Activated CD8-positive, alpha-beta memory T cell treated with anti-CD3 and anti-CD28 coated beads for 24 hours (primary cell): ENCODE measurements around the gene SH3PXD2A.
A peak's percentile ranks its signal among the peaks of the same experiment; 100 is the strongest.

Source experiments
- DNase-seq: peaks from one replicate; pipeline ENCODE4 v3.0.0-alpha.2; 2020

The SH3PXD2A gene

GRCh38 chr10:103573205-103573487 is 282.2 kb downstream of the SH3PXD2A start:
- no peak for DNase-seq

- no peak for DNase-seq
Observed at GRCh38 chr10:103572347-103573204, 282.8 kb downstream of the SH3PXD2A start.

GRCh38 chr10:103571656-103571975 is 283.8 kb downstream of the SH3PXD2A start:
- DNase-seq = no peak

- DNase-seq = no peak
Observed at GRCh38 chr10:103570844-103571655, 284.3 kb downstream of the SH3PXD2A start.

- no peak for DNase-seq
Observed at GRCh38 chr10:103569896-103570295, 285.5 kb downstream of the SH3PXD2A start.

- DNase-seq = no peak
Observed at GRCh38 chr10:103568505-103568904, 286.9 kb downstream of the SH3PXD2A start.

- DNase-seq = no peak
Observed at GRCh38 chr10:103566536-103566935, 288.8 kb downstream of the SH3PXD2A start.

GRCh38 chr10:103564776-103565520 is 290.4 kb downstream of the SH3PXD2A start:
- DNase-seq = peak; percentile 73

GRCh38 chr10:103564116-103564501 is 291.3 kb downstream of the SH3PXD2A start:
- DNase-seq = no peak

- DNase-seq = no peak
Observed at GRCh38 chr10:103563231-103564115, 291.9 kb downstream of the SH3PXD2A start.

- no peak for DNase-seq
Observed at GRCh38 chr10:103562383-103562782, 293.0 kb downstream of the SH3PXD2A start.

- no peak for DNase-seq
Observed at GRCh38 chr10:103560886-103561285, 294.5 kb downstream of the SH3PXD2A start.

GRCh38 chr10:103559776-103560175 is 295.6 kb downstream of the SH3PXD2A start:
- DNase-seq = no peak

- DNase-seq = no peak
Observed at GRCh38 chr10:103558911-103559310, 296.5 kb downstream of the SH3PXD2A start.

GRCh38 chr10:103557455-103557854 is 297.9 kb downstream of the SH3PXD2A start:
- DNase-seq = no peak

- DNase-seq = no peak
Observed at GRCh38 chr10:103556383-103557007, 298.9 kb downstream of the SH3PXD2A start.

GRCh38 chr10:103555712-103556111 is 299.7 kb downstream of the SH3PXD2A start:
- no peak for DNase-seq

- DNase-seq = no peak
Observed at GRCh38 chr10:103555325-103555649, 300.1 kb downstream of the SH3PXD2A start.

GRCh38 chr10:103554488-103555324 is 300.7 kb downstream of the SH3PXD2A start:
- DNase-seq = no peak

GRCh38 chr10:103553743-103554487 is 301.5 kb downstream of the SH3PXD2A start:
- peak; percentile 70 for DNase-seq
